H9 (cell line): Measurements from ENCODE around the gene FEZ2. TPM values are rescaled to one million over a fixed set of nuclear protein-coding genes. Genes with fewer than 3 reads are reported as not detected.

Experiments used
- DNase-seq: peaks from one replicate; pipeline ENCODE4 v3.0.0-alpha.2; 2017
- H2AFZ ChIP-seq: one replicate; pipeline ENCODE4 v1.6.1; 2013; ENCODE audit warnings: mild to moderate bottlenecking, low read length, control low read depth, moderate library complexity
- H2AK5ac ChIP-seq: 2 replicates; pipeline ENCODE4 v1.6.1; 2013; ENCODE audit warnings: low read length, control low read depth, mixed read lengths; ENCODE audit not compliant: insufficient read length
- H2BK120ac ChIP-seq: one replicate; pipeline ENCODE4 v1.6.1; 2013; ENCODE audit warnings: low read depth, mild to moderate bottlenecking, low read length, control low read depth, inconsistent platforms; ENCODE audit not compliant: poor library complexity, severe bottlenecking
- H2BK12ac ChIP-seq: 2 replicates; pipeline ENCODE4 v1.6.1; 2013; ENCODE audit warnings: low read length, control low read depth, mixed read lengths, low read depth; ENCODE audit not compliant: insufficient read length
- H2BK15ac ChIP-seq: 2 replicates; pipeline ENCODE4 v1.6.1; 2013; ENCODE audit warnings: low read depth, low read length, control low read depth
- H2BK20ac ChIP-seq: one replicate; pipeline ENCODE4 v1.6.1; 2013; ENCODE audit warnings: low read depth, mild to moderate bottlenecking, low read length, control low read depth, inconsistent platforms; ENCODE audit not compliant: poor library complexity, severe bottlenecking
- H2BK5ac ChIP-seq: 2 replicates; pipeline ENCODE4 v1.6.1; 2013; ENCODE audit warnings: low read length, control low read depth, mixed read lengths; ENCODE audit not compliant: insufficient read length
- H3K14ac ChIP-seq: 2 replicates; pipeline ENCODE4 v1.6.1; 2013; ENCODE audit warnings: low read length, control low read depth; ENCODE audit not compliant: insufficient read depth
- H3K18ac ChIP-seq: 2 replicates; pipeline ENCODE4 v1.6.1; 2013; ENCODE audit warnings: low read depth, mild to moderate bottlenecking, mixed read lengths, low read length, control low read depth; ENCODE audit not compliant: insufficient read length
- H3K23ac ChIP-seq: 2 replicates; pipeline ENCODE4 v1.6.1; 2013; ENCODE audit warnings: low read length, control low read depth, mixed read lengths, low read depth; ENCODE audit not compliant: insufficient read length
- H3K23me2 ChIP-seq: 2 replicates; pipeline ENCODE4 v1.6.1; 2013; ENCODE audit warnings: low read depth, mild to moderate bottlenecking, mixed read lengths, low read length, control low read depth; ENCODE audit not compliant: insufficient read length, poor library complexity, severe bottlenecking
- H3K27ac ChIP-seq: 2 replicates; pipeline ENCODE4 v1.5.1; 2013; ENCODE audit warnings: low read length, control low read depth, mixed read lengths, low read depth; ENCODE audit not compliant: insufficient read length
- H3K27me3 ChIP-seq: 2 replicates; pipeline ENCODE4 v1.6.1; 2013; ENCODE audit warnings: low read length, control low read depth, inconsistent platforms; ENCODE audit not compliant: insufficient read depth
- H3K4ac ChIP-seq: 2 replicates; pipeline ENCODE4 v1.6.1; 2013; ENCODE audit warnings: low read depth, mild to moderate bottlenecking, control low read depth, inconsistent platforms, low read length, moderate library complexity
- H3K4me1 ChIP-seq: 2 replicates; pipeline ENCODE4 v1.6.1; 2013; ENCODE audit warnings: low read length, control low read depth, inconsistent platforms; ENCODE audit not compliant: insufficient read depth
- H3K4me2 ChIP-seq: 2 replicates; pipeline ENCODE4 v1.6.1; 2013; ENCODE audit warnings: low read length, control low read depth, mixed read lengths; ENCODE audit not compliant: insufficient read length, insufficient read depth
- H3K56ac ChIP-seq: 2 replicates; pipeline ENCODE4 v1.6.1; 2013; ENCODE audit warnings: low read depth, mild to moderate bottlenecking, mixed read lengths, low read length, control low read depth; ENCODE audit not compliant: insufficient read length
- H3K79me1 ChIP-seq: 2 replicates; pipeline ENCODE4 v1.6.1; 2013; ENCODE audit warnings: low read depth, mild to moderate bottlenecking, moderate library complexity, low read length, control low read depth, inconsistent platforms; ENCODE audit not compliant: insufficient read depth, poor library complexity, severe bottlenecking
- H3K79me2 ChIP-seq: 2 replicates; pipeline ENCODE4 v1.6.1; 2013; ENCODE audit warnings: low read length, control low read depth, inconsistent platforms; ENCODE audit not compliant: insufficient read depth
- H3K9ac ChIP-seq: 2 replicates; pipeline ENCODE4 v1.6.1; 2013; ENCODE audit warnings: low read length, control low read depth, mixed read lengths; ENCODE audit not compliant: insufficient read length; ENCODE audit errors: extremely low read depth
- H3K9me3 ChIP-seq: one replicate; pipeline ENCODE4 v1.6.1; 2013; ENCODE audit warnings: low read depth, low read length, inconsistent platforms; ENCODE audit not compliant: control insufficient read depth
- H3T11ph ChIP-seq: one replicate; pipeline ENCODE4 v1.6.1; 2013; ENCODE audit warnings: mild to moderate bottlenecking, low read length, control low read depth, inconsistent platforms
- H4K20me1 ChIP-seq: one replicate; pipeline ENCODE4 v1.6.1; 2013; ENCODE audit not compliant: control insufficient read depth, insufficient read length, insufficient read depth
- H4K5ac ChIP-seq: 2 replicates; pipeline ENCODE4 v1.6.1; 2013; ENCODE audit warnings: low read depth, mild to moderate bottlenecking, mixed read lengths, low read length, control low read depth; ENCODE audit not compliant: insufficient read length
- H4K8ac ChIP-seq: replicated peaks from 2 replicates; pipeline ENCODE4 v1.6.1; 2013; ENCODE audit warnings: low read length, control low read depth, mixed read lengths, low read depth; ENCODE audit not compliant: insufficient read length
- H4K91ac ChIP-seq: 2 replicates; pipeline ENCODE4 v1.6.1; 2013; ENCODE audit warnings: low read depth, mild to moderate bottlenecking, moderate library complexity, mixed read lengths, low read length, control low read depth; ENCODE audit not compliant: insufficient read length
- H3K27ac Mint-ChIP-seq, 3 experiments: 2 replicates in 2 of 3; 3 replicates in 1 of 3; pipeline ENCODE4 v1.8.0; 2020 to 2021; ENCODE audit warnings: mixed read lengths in 3 of 3, mild to moderate bottlenecking in 1 of 3, moderate library complexity in 1 of 3
- H3K27me3 Mint-ChIP-seq: 2 replicates; pipeline ENCODE4 v1.8.0; 2021; ENCODE audit warnings: low read depth, mild to moderate bottlenecking, moderate library complexity, mixed read lengths
- H3K36me3 Mint-ChIP-seq, 3 experiments: 2 replicates in 2 of 3; 3 replicates in 1 of 3; pipeline ENCODE4 v1.8.0; 2020 to 2021; ENCODE audit warnings: low read depth in 3 of 3, mixed read lengths in 3 of 3; ENCODE audit not compliant: insufficient read depth in 1 of 3
- H3K4me1 Mint-ChIP-seq, 2 experiments: 2 replicates each; pipeline ENCODE4 v1.8.0; 2020; ENCODE audit warnings: mixed read lengths in 2 of 2
- H3K4me3 Mint-ChIP-seq, 2 experiments: 2 replicates in 1 of 2; 3 replicates in 1 of 2; pipeline ENCODE4 v1.8.0; 2020 to 2021; ENCODE audit warnings: mild to moderate bottlenecking in 2 of 2, mixed read lengths in 2 of 2, moderate library complexity in 1 of 2
- H3K9me3 Mint-ChIP-seq, 2 experiments: 2 replicates in 1 of 2; 3 replicates in 1 of 2; pipeline ENCODE4 v1.8.0; 2020; ENCODE audit warnings: mild to moderate bottlenecking in 2 of 2, mixed read lengths in 2 of 2, moderate library complexity in 1 of 2
- CTCF ChIP-seq: fragments of 200-600 bp; sonication (generic); conservative IDR thresholded peaks from 3 replicates; pipeline ENCODE4 v1.8.0; 2021; ENCODE audit warnings: antibody characterized with exemption, mild to moderate bottlenecking
- WGBS: extraction: QIAGEN DNeasy Blood & Tissue Kit; methylation state at CpG from one replicate; pipeline ENCODE4 v1.1.7; 2013; ENCODE audit warnings: missing lambda C conversion rate, low lambda C conversion rate, mixed read lengths; ENCODE audit not compliant: insufficient read length; ENCODE audit errors: extremely low coverage; 5-methylcytosine and 5-hydroxymethylcytosine counted together
- total RNA-seq: library from RNA; stranded (reverse); gene quantifications from 2 replicates; pipeline ENCODE4 v1.2.1, GENCODE V29; 2021

FEZ2 gene
- total RNA-seq, 1 experiment from 2014 or later, result 27.7 TPM

GRCh38 chr2:36509075-36509474 lies 88.9 kb downstream of the FEZ2 start:
- H3K27me3 ChIP-seq, result no peaks in the 10 kb centered on the region
- Mint-ChIP-seq H3K4me3 (no peak overlapping the region), H3K27ac (no peak overlapping the region), H3K4me1 (peaks cover 17 to 18% of the 10 kb centered on the region in 2 experiments), H3K27me3 (no peaks in the 10 kb centered on the region), H3K36me3 (peaks cover 12 to 41% (median 33%) of the 10 kb centered on the region in 3 experiments; a peak in 6 of 7 replicates), H3K9me3 (no peaks in the 10 kb centered on the region)
- no peak overlapping the region for H2BK5ac ChIP-seq
- H4K20me1 ChIP-seq, result no peaks in the 10 kb centered on the region
- H3K23ac ChIP-seq, result no peak overlapping the region
- H4K91ac ChIP-seq, result no peak overlapping the region
- no peak overlapping the region for H3K9ac ChIP-seq
- no peaks in the 10 kb centered on the region for H3K23me2 ChIP-seq
- TF ChIP-seq CTCF, result no peak
- H3K79me2 ChIP-seq, result no peaks in the 10 kb centered on the region
- no peak overlapping the region for H2BK20ac ChIP-seq
- WGBS, result no CpG with 5 or more reads among the region's 6 CpGs
- no peak overlapping the region for H2AK5ac ChIP-seq
- no peak overlapping the region for H3K14ac ChIP-seq
- no peak overlapping the region for H2BK120ac ChIP-seq
- no peaks in the 10 kb centered on the region for H3K9me3 ChIP-seq
- no peak overlapping the region for H3K4ac ChIP-seq
- H3K4me2 ChIP-seq, result no peak overlapping the region
- no peak overlapping the region for H2BK12ac ChIP-seq
- no peak overlapping the region for H4K8ac ChIP-seq
- no peak overlapping the region for H3T11ph ChIP-seq
- H3K56ac ChIP-seq, result no peak overlapping the region
- H2BK15ac ChIP-seq, result no peak overlapping the region
- H3K79me1 ChIP-seq, result no peaks in the 10 kb centered on the region
- DNase-seq, result no peak
- H3K18ac ChIP-seq, result no peak overlapping the region
- H3K27ac ChIP-seq, result no peak overlapping the region
- no peak overlapping the region for H4K5ac ChIP-seq
- H2AFZ ChIP-seq, result no peak overlapping the region
- H3K4me1 ChIP-seq, result peaks cover 3% of the 10 kb centered on the region; the same call in 1 of the 2 replicates
